HUES64 (cell line): ENCODE data around the gene RFX5.
"Not testable (repeated sequence)": the region's sequence is repeated elsewhere in the genome, so short reads cannot be mapped to it uniquely, and the experiment has no call there.

ENCODE experiments used
- H3K27ac ChIP-seq: 2 replicates; pipeline ENCODE4 v1.7.0; 2013; ENCODE audit warnings: low read depth, low read length, inconsistent platforms
- H3K27me3 ChIP-seq: 2 replicates; pipeline ENCODE4 v1.6.1; 2013; ENCODE audit warnings: mild to moderate bottlenecking, low read length; ENCODE audit not compliant: insufficient read depth
- H3K36me3 ChIP-seq: 2 replicates; pipeline ENCODE4 v1.6.1; 2013; ENCODE audit warnings: mild to moderate bottlenecking, low read length; ENCODE audit not compliant: insufficient read depth
- H3K4me1 ChIP-seq: 2 replicates; pipeline ENCODE4 v1.6.1; 2013; ENCODE audit warnings: mild to moderate bottlenecking, low read length, moderate library complexity; ENCODE audit not compliant: insufficient read depth
- H3K4me3 ChIP-seq: 2 replicates; pipeline ENCODE4 v1.5.1; 2013; ENCODE audit warnings: mild to moderate bottlenecking, low read length, moderate library complexity
- H3K9ac ChIP-seq: 2 replicates; pipeline ENCODE4 v1.6.1; 2013; ENCODE audit warnings: mild to moderate bottlenecking, low read depth, low read length
- H3K9me3 ChIP-seq: 2 replicates; pipeline ENCODE4 v1.6.1; 2013; ENCODE audit warnings: low read depth, low read length; ENCODE audit not compliant: insufficient read depth
- WGBS: fragments of 150-250, 120-280 bp; methylation state at CpG from one replicate; pipeline ENCODE4 v1.1.7; 2013; ENCODE audit warnings: missing lambda C conversion rate; 5-methylcytosine and 5-hydroxymethylcytosine counted together

RFX5 gene

GRCh38 chr1:151352021-151352718, 5.1 kb upstream of the RFX5 start:
- Histone ChIP-seq H3K4me3 (no peak overlapping the region), H3K36me3 (no peaks in the 10 kb centered on the region)
- WGBS = 93% methylated on average over 6 of the region's 6 CpGs

DNA sequence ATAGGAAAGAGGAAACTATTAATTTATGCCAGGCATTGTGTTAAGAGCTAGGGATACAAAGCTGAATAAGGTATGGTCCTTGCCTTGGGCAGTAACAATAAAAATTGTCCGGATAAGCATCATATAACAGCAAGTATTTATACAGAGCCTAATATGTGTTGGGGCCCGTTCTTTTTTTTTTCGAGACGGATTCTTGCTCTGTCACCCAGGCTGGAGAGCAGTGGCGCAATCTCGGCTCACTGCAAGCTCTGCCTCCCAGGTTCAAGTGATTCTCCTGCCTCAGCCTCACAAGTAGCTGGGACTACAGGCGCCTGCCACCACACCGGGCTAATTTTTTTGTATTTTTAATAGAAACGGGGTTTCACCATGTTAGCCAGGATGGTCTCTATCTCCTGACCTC, 3.3 kb upstream of the RFX5 start:
- H3K27ac ChIP-seq, H3K36me3 ChIP-seq, H3K9ac ChIP-seq, H3K4me3 ChIP-seq, H3K27me3 ChIP-seq: not testable (repeated sequence)
- 93% methylated on average over 9 of the region's 9 CpGs for WGBS
- Histone ChIP-seq H3K4me1 (peaks cover 16% of the 10 kb centered on the region), H3K9me3 (peaks cover 13% of the 10 kb centered on the region)

More at GRCh38 chr1:151352021-151352718, 5.1 kb upstream of the RFX5 start:
- H3K9ac ChIP-seq = no peak overlapping the region
- peaks cover 13% of the 10 kb centered on the region for H3K9me3 ChIP-seq
- peaks cover 7% of the 10 kb centered on the region for H3K4me1 ChIP-seq
- no peak overlapping the region for H3K27ac ChIP-seq
- no peaks in the 10 kb centered on the region for H3K27me3 ChIP-seq

GRCh38 chr1:151347523-151348246, 633 bp upstream of the RFX5 start:
- WGBS = 34% methylated on average over 10 of the region's 12 CpGs
- Histone ChIP-seq H3K9ac (peak overlapping the region; percentile 65), H3K4me1 (peaks cover 16% of the 10 kb centered on the region), H3K27me3 (no peaks in the 10 kb centered on the region), H3K27ac (peak overlapping the region; percentile 75), H3K9me3 (peaks cover 13% of the 10 kb centered on the region), H3K36me3 (peaks cover 31% of the 10 kb centered on the region), H3K4me3 (peak overlapping the region; percentile 80)

- WGBS = 54% methylated on average over 7 of the region's 7 CpGs
- Histone ChIP-seq H3K36me3 (peaks cover 40% of the 10 kb centered on the region), H3K4me3 (peak overlapping the region; percentile 80), H3K9ac (peak overlapping the region; percentile 97), H3K27me3 (no peaks in the 10 kb centered on the region), H3K9me3 (peaks cover 3% of the 10 kb centered on the region), H3K27ac (peak overlapping the region; percentile 99), H3K4me1 (peaks cover 16% of the 10 kb centered on the region)
These were observed 827 bp downstream of the RFX5 start for GRCh38 chr1:151346082-151346768.

- Histone ChIP-seq H3K9ac (no peak overlapping the region), H3K4me1 (peaks cover 16% of the 10 kb centered on the region), H3K36me3 (peaks cover 40% of the 10 kb centered on the region), H3K4me3 (no peak overlapping the region), H3K27ac (no peak overlapping the region), H3K27me3 (no peaks in the 10 kb centered on the region), H3K9me3 (no peaks in the 10 kb centered on the region)
- 95% methylated on average over 6 of the region's 6 CpGs for WGBS
These were observed 2.8 kb downstream of the RFX5 start for GRCh38 chr1:151344291-151344690.

GRCh38 chr1:151343587-151343986, 3.5 kb downstream of the RFX5 start:
- H3K4me1 ChIP-seq = peaks cover 16% of the 10 kb centered on the region
- H3K9ac ChIP-seq = no peak overlapping the region
- 85% methylated on average over 9 of the region's 9 CpGs for WGBS
- no peak overlapping the region for H3K4me3 ChIP-seq
- H3K27ac ChIP-seq = no peak overlapping the region
- H3K36me3 ChIP-seq = peaks cover 40% of the 10 kb centered on the region
- H3K9me3 ChIP-seq = no peaks in the 10 kb centered on the region
- H3K27me3 ChIP-seq = no peaks in the 10 kb centered on the region

- Histone ChIP-seq H3K36me3 (peaks cover 40% of the 10 kb centered on the region), H3K4me1 (peaks cover 11% of the 10 kb centered on the region), H3K9ac (no peak overlapping the region), H3K9me3 (no peaks in the 10 kb centered on the region), H3K4me3 (no peak overlapping the region), H3K27ac (no peak overlapping the region), H3K27me3 (no peaks in the 10 kb centered on the region)
- 95% methylated on average over 6 of the region's 6 CpGs for WGBS
These were observed 4.5 kb downstream of the RFX5 start for GRCh38 chr1:151342569-151342968.

- Histone ChIP-seq H3K4me3 (no peak overlapping the region), H3K36me3 (peaks cover 40% of the 10 kb centered on the region), H3K27ac (no peak overlapping the region), H3K4me1 (peaks cover 9% of the 10 kb centered on the region; the same call in 1 of the 2 replicates), H3K27me3 (no peaks in the 10 kb centered on the region), H3K9ac (no peak overlapping the region), H3K9me3 (no peaks in the 10 kb centered on the region)
- WGBS = 88% methylated on average over 2 of the region's 2 CpGs
These were observed 5.0 kb downstream of the RFX5 start for GRCh38 chr1:151342021-151342420.

DNA sequence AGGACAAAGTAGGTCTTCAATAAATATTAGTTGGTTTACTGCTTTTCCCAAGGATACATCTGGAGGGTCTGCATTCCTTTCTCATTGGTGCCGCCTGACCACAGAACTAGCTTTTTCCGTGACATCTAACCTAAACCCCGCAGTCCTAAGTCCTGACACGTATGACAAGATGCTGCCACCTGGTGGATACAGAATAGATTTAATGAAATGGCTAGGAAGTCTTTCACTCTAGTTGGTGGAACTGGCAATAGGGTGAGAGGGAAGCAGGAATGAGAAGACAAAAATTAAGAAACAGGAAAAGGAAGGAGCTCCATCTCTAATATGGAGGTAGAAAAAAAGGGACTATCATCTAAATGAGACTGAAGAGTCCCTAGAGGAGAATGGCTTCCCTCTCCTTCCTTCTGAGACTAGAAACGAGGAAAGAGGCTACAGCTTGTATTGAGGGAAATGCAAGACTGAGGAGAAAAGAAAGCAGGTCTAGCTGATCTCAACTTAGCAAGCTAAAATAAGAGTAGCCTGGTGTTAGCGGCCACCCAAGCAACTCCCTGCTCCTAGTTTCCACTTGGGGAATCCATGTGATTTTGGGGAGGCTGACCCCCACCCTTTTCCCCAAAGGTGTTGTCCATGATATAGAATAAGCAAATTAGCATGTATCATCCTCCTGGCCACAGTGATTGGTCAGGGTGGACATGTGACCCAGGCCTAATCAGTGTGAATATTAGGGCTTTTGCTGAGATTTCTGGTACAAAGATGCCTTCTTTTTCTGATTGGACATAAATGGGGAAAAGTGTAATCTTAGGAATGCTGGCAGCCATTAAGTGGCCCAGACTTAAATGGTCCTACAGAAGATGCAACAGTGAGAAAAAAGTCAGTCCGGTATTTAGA, 5.9 kb downstream of the RFX5 start:
- no peak overlapping the region for H3K9ac ChIP-seq
- peak overlapping the region; percentile 43; the same call in 1 of the 2 replicates for H3K27ac ChIP-seq
- H3K27me3 ChIP-seq = no peaks in the 10 kb centered on the region
- H3K36me3 ChIP-seq = peaks cover 40% of the 10 kb centered on the region
- H3K4me3 ChIP-seq = no peak overlapping the region
- no peaks in the 10 kb centered on the region for H3K9me3 ChIP-seq
- peaks cover 6% of the 10 kb centered on the region; the same call in 1 of the 2 replicates for H3K4me1 ChIP-seq
- 47% methylated on average over 7 of the region's 7 CpGs for WGBS

GRCh38 chr1:151336556-151336955, 10.5 kb downstream of the RFX5 start:
- WGBS = 83% methylated on average over 1 of the region's 3 CpGs
- no peaks in the 10 kb centered on the region; the same call in 1 of the 2 replicates for H3K4me1 ChIP-seq
- no peak overlapping the region for H3K9ac ChIP-seq
- no peaks in the 10 kb centered on the region for H3K36me3 ChIP-seq
- no peaks in the 10 kb centered on the region for H3K27me3 ChIP-seq
- H3K4me3 ChIP-seq = no peak overlapping the region
- no peaks in the 10 kb centered on the region for H3K9me3 ChIP-seq
- H3K27ac ChIP-seq = no peak overlapping the region
